Jurkat, Clone E6-1 (cell line): ENCODE results near the gene NOD2.

ENCODE experiments used
- DNase-seq: peaks from one replicate; pipeline ENCODE4 v3.0.0-alpha.2; 2011; ENCODE audit warnings: low read depth, low spot score
- H3K4me3 ChIP-seq: 2 replicates; pipeline ENCODE4 v1.5.1; 2011; ENCODE audit warnings: mild to moderate bottlenecking, low read length, control low read depth, moderate library complexity

Gene NOD2

GRCh38 chr16:50763211-50763610 is 69.8 kb downstream of the NOD2 start:
- DNase-seq = no peak
- no peak overlapping the region for H3K4me3 ChIP-seq

GRCh38 chr16:50765260-50765659 is 71.9 kb downstream of the NOD2 start:
- no peak for DNase-seq
- no peak overlapping the region for H3K4me3 ChIP-seq

- H3K4me3 ChIP-seq = no peak overlapping the region
- DNase-seq = no peak
Measured at GRCh38 chr16:50765861-50766260, 72.5 kb downstream of the NOD2 start.

- DNase-seq = no peak
- H3K4me3 ChIP-seq = no peak overlapping the region
Measured at GRCh38 chr16:50767197-50767596, 73.8 kb downstream of the NOD2 start.

- no peak overlapping the region for H3K4me3 ChIP-seq
- no peak for DNase-seq
Measured at GRCh38 chr16:50771366-50771765, 78.0 kb downstream of the NOD2 start.

GRCh38 chr16:50774405-50774804 is 81.0 kb downstream of the NOD2 start:
- no peak overlapping the region for H3K4me3 ChIP-seq
- no peak for DNase-seq

- DNase-seq = no peak
Measured at GRCh38 chr16:50774960-50775359, 81.6 kb downstream of the NOD2 start.

GRCh38 chr16:50776037-50776436 is 82.6 kb downstream of the NOD2 start:
- DNase-seq = no peak
- H3K4me3 ChIP-seq = no peak overlapping the region

More at GRCh38 chr16:50774960-50775359, 81.6 kb downstream of the NOD2 start:
- H3K4me3 ChIP-seq = no peak overlapping the region

GRCh38 chr16:50778284-50779163 is 85.1 kb downstream of the NOD2 start:
- no peak for DNase-seq
- H3K4me3 ChIP-seq = no peak overlapping the region

GRCh38 chr16:50781043-50781442 is 87.6 kb downstream of the NOD2 start:
- no peak overlapping the region for H3K4me3 ChIP-seq
- no peak for DNase-seq

- H3K4me3 ChIP-seq = no peak overlapping the region
- no peak for DNase-seq
Measured at GRCh38 chr16:50781518-50781917, 88.1 kb downstream of the NOD2 start.
